ENCODE data around the gene NDUFAF4. TPM values are rescaled to one million over a fixed set of nuclear protein-coding genes. Genes with fewer than 3 reads are reported as not detected.
"Not testable (repeated sequence)": the region's sequence is repeated elsewhere in the genome, so short reads cannot be mapped to it uniquely, and the experiment has no call there.

NDUFAF4 gene
- total RNA-seq, 1 donor from 2014 or later: 97.1 TPM

- no peak for TF ChIP-seq CTCF (IDR thresholded peaks at IDR 0.05; ENCODE audit: borderline replicate concordance)
- intact Hi-C loops (cut with micrococcal nuclease): no loop called here
- Histone ChIP-seq H3K27me3 (ENCODE audit: low read depth) (no peaks in the 10 kb centered on the region), H3K27ac (replicated peaks) (no peak overlapping the region), H3K36me3 (peaks cover 16% of the 10 kb centered on the region), H3K4me1 (no peaks in the 10 kb centered on the region), H3K9me3 (replicated peaks) (no peaks in the 10 kb centered on the region), H3K4me3 (no peak overlapping the region)
- DNase-seq: no peak
Measured at GRCh38 chr6:96886519-96886918, 11.2 kb downstream of the NDUFAF4 start.

- H3K27ac ChIP-seq (replicated peaks); intact Hi-C loops (cut with micrococcal nuclease); H3K27me3 ChIP-seq (ENCODE audit: low read depth); H3K4me3 ChIP-seq; H3K36me3 ChIP-seq; H3K9me3 ChIP-seq (replicated peaks); H3K4me1 ChIP-seq; DNase-seq: not testable (repeated sequence)
Measured at GRCh38 chr6:96885187-96885631, 12.5 kb downstream of the NDUFAF4 start.

GRCh38 chr6:96878143-96878542 is 19.5 kb downstream of the NDUFAF4 start:
- Histone ChIP-seq H3K4me3 (no peak overlapping the region), H3K27ac (replicated peaks) (no peak overlapping the region), H3K9me3 (replicated peaks) (no peaks in the 10 kb centered on the region), H3K4me1 (no peaks in the 10 kb centered on the region), H3K27me3 (ENCODE audit: low read depth) (no peaks in the 10 kb centered on the region), H3K36me3 (no peaks in the 10 kb centered on the region)
- intact Hi-C loops (cut with micrococcal nuclease): no loop called here
- no peak for DNase-seq
- TF ChIP-seq CTCF (IDR thresholded peaks at IDR 0.05; ENCODE audit: borderline replicate concordance): no peak

GRCh38 chr6:96876886-96877545 is 20.7 kb downstream of the NDUFAF4 start:
- Histone ChIP-seq H3K27ac (replicated peaks) (no peak overlapping the region), H3K4me3 (no peak overlapping the region), H3K36me3 (no peaks in the 10 kb centered on the region), H3K9me3 (replicated peaks) (no peaks in the 10 kb centered on the region), H3K4me1 (no peaks in the 10 kb centered on the region), H3K27me3 (ENCODE audit: low read depth) (no peaks in the 10 kb centered on the region)
- intact Hi-C loops (cut with micrococcal nuclease): no loop called here
- no peak for TF ChIP-seq CTCF (IDR thresholded peaks at IDR 0.05; ENCODE audit: borderline replicate concordance)
- no peak for DNase-seq

- Histone ChIP-seq H3K9me3 (replicated peaks) (no peaks in the 10 kb centered on the region), H3K4me3 (no peak overlapping the region), H3K27ac (replicated peaks) (no peak overlapping the region), H3K36me3 (no peaks in the 10 kb centered on the region), H3K4me1 (no peaks in the 10 kb centered on the region), H3K27me3 (ENCODE audit: low read depth) (no peaks in the 10 kb centered on the region)
- DNase-seq: no peak
- TF ChIP-seq CTCF (IDR thresholded peaks at IDR 0.05; ENCODE audit: borderline replicate concordance): no peak
- intact Hi-C loops (cut with micrococcal nuclease): no loop called here
Measured at GRCh38 chr6:96872976-96873375, 24.7 kb downstream of the NDUFAF4 start.

- TF ChIP-seq CTCF (IDR thresholded peaks at IDR 0.05; ENCODE audit: borderline replicate concordance): no peak
- H3K9me3 ChIP-seq (replicated peaks): no peaks in the 10 kb centered on the region
- H3K27me3 ChIP-seq (ENCODE audit: low read depth): peaks cover 9% of the 10 kb centered on the region
- DNase-seq: no peak
- H3K4me1 ChIP-seq: no peaks in the 10 kb centered on the region
- H3K27ac ChIP-seq (replicated peaks): no peak overlapping the region
- intact Hi-C loops (cut with micrococcal nuclease): no loop called here
- H3K36me3 ChIP-seq: no peaks in the 10 kb centered on the region
- H3K4me3 ChIP-seq: no peak overlapping the region
Measured at GRCh38 chr6:96865055-96865405, 32.7 kb downstream of the NDUFAF4 start.
